K562 (cell line): ENCODE results near the gene HMCES. TPM values are rescaled to one million over a fixed set of nuclear protein-coding genes. Genes with fewer than 3 reads are reported as not detected.

ENCODE experiments used
- BRD4 ChIP-seq: fragments of 200-600 bp; sonication (generic); IDR thresholded peaks from 2 replicates; pipeline ENCODE4 v1.6.1; 2017; ENCODE audit warnings: inconsistent platforms
- BRD9 ChIP-seq: fragments of 450-650 bp; IDR thresholded peaks from 2 replicates; pipeline ENCODE4 v1.6.1; 2018; ENCODE audit warnings: low read depth; ENCODE audit not compliant: partially characterized antibody
- CXXC5 ChIP-seq: fragments of 250-450 bp; sonication (Bioruptor Pico); IDR thresholded peaks from 2 replicates; pipeline ENCODE4 v1.8.0; 2022; ENCODE audit warnings: inconsistent platforms, mild to moderate bottlenecking, moderate library complexity
- E2F4 ChIP-seq: sonication (generic); formaldehyde crosslinking; IDR thresholded peaks from 2 replicates; pipeline ENCODE4 v1.8.0; 2022; ENCODE audit warnings: mild to moderate bottlenecking, low read depth, missing genetic modification reagents
- FOXJ2 ChIP-seq: fragments of 200-800 bp; sonication (Bioruptor generic); IDR thresholded peaks from 2 replicates; pipeline ENCODE4 v1.6.1; 2016; ENCODE audit warnings: missing genetic modification characterization, missing compliant biosample characterization
- HINFP ChIP-seq: fragments of 450-650 bp; conservative IDR thresholded peaks from 2 replicates; pipeline ENCODE4 v1.6.1; 2016; ENCODE audit warnings: missing genetic modification characterization, low read depth, mild to moderate bottlenecking, control low read depth, missing compliant biosample characterization
- KAT8 ChIP-seq: fragments of 450-650 bp; IDR thresholded peaks from 2 replicates; pipeline ENCODE4 v1.6.1; 2016; ENCODE audit warnings: low read depth, mild to moderate bottlenecking
- KLF13 ChIP-seq: fragments of 450-650 bp; IDR thresholded peaks from 2 replicates; pipeline ENCODE4 v1.6.1; 2016; ENCODE audit warnings: missing genetic modification characterization, low read depth, mild to moderate bottlenecking, missing compliant biosample characterization, moderate library complexity, borderline replicate concordance
- PHB2 ChIP-seq: fragments of 450-650 bp; IDR thresholded peaks from 2 replicates; pipeline ENCODE4 v1.6.1; 2017; ENCODE audit warnings: low read depth
- PREB ChIP-seq: sonication (generic); formaldehyde crosslinking; IDR thresholded peaks from 2 replicates; pipeline ENCODE4 v1.8.1; 2023; ENCODE audit warnings: mild to moderate bottlenecking, missing genetic modification reagents
- RNF219 ChIP-seq: fragments of 250-450 bp; sonication (Bioruptor Pico); IDR thresholded peaks from 2 replicates; pipeline ENCODE4 v1.5.0; 2022; ENCODE audit warnings: mild to moderate bottlenecking
- SAFB2 ChIP-seq: fragments of 200-400 bp; formaldehyde crosslinking; IDR thresholded peaks from 2 replicates; pipeline ENCODE4 v1.6.1; 2018; ENCODE audit warnings: borderline replicate concordance, low read length, low read depth, moderate library complexity; ENCODE audit not compliant: severe bottlenecking
- SMAD3 ChIP-seq: fragments of 450-650 bp; formaldehyde crosslinking; conservative IDR thresholded peaks from 2 replicates; pipeline ENCODE4 v1.4.0; 2020; ENCODE audit warnings: mild to moderate bottlenecking
- ZNF384 ChIP-seq: IDR thresholded peaks from 2 replicates; pipeline ENCODE4 v1.6.1; 2012; ENCODE audit warnings: low read depth, low read length, improper control_type of control experiment
- ZNF431 ChIP-seq: sonication (generic); formaldehyde crosslinking; IDR thresholded peaks from 2 replicates; pipeline ENCODE4 v1.8.0; 2022; ENCODE audit warnings: mild to moderate bottlenecking, missing genetic modification reagents
- ZNF449 ChIP-seq: fragments of 250-450 bp; sonication (Bioruptor Pico); IDR thresholded peaks from 2 replicates; pipeline ENCODE4 v1.8.0; 2022; ENCODE audit warnings: moderate library complexity, mild to moderate bottlenecking, inconsistent platforms
- ZNF561 ChIP-seq: fragments of 450-650 bp; formaldehyde crosslinking; conservative IDR thresholded peaks from 2 replicates; pipeline ENCODE4 v1.4.0; 2020; ENCODE audit warnings: mild to moderate bottlenecking, moderate library complexity
- ZNF586 ChIP-seq: fragments of 450-650 bp; formaldehyde crosslinking; conservative IDR thresholded peaks from 2 replicates; pipeline ENCODE4 v1.4.0; 2020; ENCODE audit warnings: mild to moderate bottlenecking, moderate library complexity
- ZNF668 ChIP-seq: fragments of 250-450 bp; sonication (Bioruptor Pico); IDR thresholded peaks from 2 replicates; pipeline ENCODE4 v1.8.0; 2022; ENCODE audit warnings: mild to moderate bottlenecking, inconsistent platforms
- polyA plus RNA-seq, 8 experiments: library from polyadenylated mRNA; depleted of rRNA in 4 of 8; stranded (reverse) in 5 of 8; unstranded in 3 of 8; fragments of >200 nt; fragmentation: Nextera tagmentation in 2 of 8; fragmentation: Illumina TruSeq in 1 of 8; extraction: Ambion mirVana in 2 of 8; extraction: Trizol in 1 of 8; gene quantifications; 2 replicates each; pipeline versions ENCODE4 v1.2.1 to v1.2.3, GENCODE V29; 2011 to 2014; ENCODE audit warnings: inconsistent platforms in 1 of 8, missing spikeins in 1 of 8
- total RNA-seq, 7 experiments: library from RNA; depleted of rRNA in 6 of 7; stranded (reverse); fragments of >200 nt in 6 of 7; fragmentation: Illumina TruSeq in 2 of 7; extraction: Trizol in 2 of 7; gene quantifications; 2 replicates each; pipeline versions ENCODE4 v1.2.1 to v1.2.3, GENCODE V29; 2011 to 2021; ENCODE audit warnings: low replicate concordance in 1 of 7
- TF ChIP-seq, protein P1 (sequence below): fragments of 250-450 bp; sonication (Bioruptor Pico); IDR thresholded peaks from 2 replicates; pipeline ENCODE4 v1.8.0; 2022; ENCODE audit warnings: moderate library complexity, mild to moderate bottlenecking, inconsistent platforms

Gene HMCES
- total and polyA plus RNA-seq, 9 of the 15 experiments (the other 6 are each of a cell fraction or from before 2014, with no cell fraction given), result 18.8 to 45.3 (median 24.8) TPM

DNA sequence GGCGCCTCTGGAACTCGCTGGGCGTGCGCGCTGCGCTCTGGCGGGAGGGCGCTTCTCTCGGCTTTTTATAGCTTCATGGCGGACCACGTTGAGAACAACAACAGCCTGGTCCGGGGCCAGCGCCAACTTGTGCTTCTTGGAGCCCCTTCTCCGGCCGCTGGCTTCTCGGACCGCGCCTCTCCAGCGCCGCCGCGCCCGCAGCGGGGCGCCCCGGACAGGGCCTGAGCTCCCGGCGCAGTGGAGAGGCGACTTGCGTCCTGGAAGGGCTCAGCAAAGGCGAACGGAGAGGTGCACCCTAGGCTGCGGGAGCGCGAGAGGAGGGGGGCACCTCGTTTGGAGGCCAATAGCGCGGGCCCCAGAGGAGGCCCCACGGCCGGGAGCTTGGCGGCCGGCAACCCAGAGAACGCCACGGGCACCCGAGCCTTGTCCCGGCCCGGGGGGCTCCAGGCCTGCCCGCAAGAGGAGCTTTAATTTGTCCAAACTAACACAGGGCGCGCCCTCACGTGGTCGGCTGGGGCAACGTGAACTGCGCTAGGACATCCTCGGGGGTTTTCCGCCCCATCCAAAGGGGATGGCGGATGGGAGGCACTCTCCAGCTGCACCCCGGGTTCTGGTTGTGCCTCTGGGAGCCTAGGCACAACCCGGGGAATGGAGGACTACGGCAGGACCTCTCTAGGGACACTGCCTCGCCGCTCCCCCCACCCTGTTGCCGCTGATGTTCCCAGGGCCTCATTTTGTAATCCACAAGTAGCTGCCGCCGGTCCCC is 37.8 kb downstream of the HMCES start (continued):
- TF ChIP-seq HINFP (tag) (peak; percentile 99), ZNF561 (CRISPR knock-in tag) (no peak), PHB2 (no peak), RNF219 (CRISPR knock-in tag) (no peak), ZNF586 (no peak), SAFB2 (no peak), ZNF384 (no peak), ZNF668 (CRISPR knock-in tag) (no peak), SMAD3 (no peak), PREB (CRISPR knock-in tag) (no peak), ZNF431 (CRISPR knock-in tag) (no peak), BRD4 (no peak), CXXC5 (CRISPR knock-in tag) (peak; percentile 57), KLF13 (no peak), ZNF449 (CRISPR knock-in tag) (no peak), E2F4 (CRISPR knock-in tag) (no peak), KAT8 (no peak), BRD9 (no peak), FOXJ2 (tag) (no peak)
- TF ChIP-seq, protein P1, sequence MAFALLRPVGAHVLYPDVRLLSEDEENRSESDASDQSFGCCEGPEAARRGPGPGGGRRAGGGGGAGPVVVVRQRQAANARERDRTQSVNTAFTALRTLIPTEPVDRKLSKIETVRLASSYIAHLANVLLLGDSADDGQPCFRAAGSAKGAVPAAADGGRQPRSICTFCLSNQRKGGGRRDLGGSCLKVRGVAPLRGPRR (CRISPR knock-in tag), result no peak
